Measurements from ENCODE around the gene MEI4. TPM values are rescaled to one million over a fixed set of nuclear protein-coding genes. Genes with fewer than 3 reads are reported as not detected.

Gene MEI4
- total and polyA plus RNA-seq, 2 donors (not counting 1 experiment from before 2014, with no cell fraction given) = not detected

- H2AFZ ChIP-seq (ENCODE audit: insufficient read depth, low read depth, low read length, poor library complexity, severe bottlenecking) = no peak overlapping the region
- no CpG with 5 or more reads among the region's 1 CpG for WGBS (ENCODE audit: insufficient coverage)
- DNase-seq (no peak), ATAC-seq (ENCODE audit: low read depth) (no peak)
- intact Hi-C loops (cut with micrococcal nuclease) = no loop called here
- H3K9me3 ChIP-seq (ENCODE audit: control extremely low read depth in 1 of 3, control insufficient read depth in 2 of 3, insufficient read depth in 1 of 3, low read length in 2 of 3) = peaks cover 0 to 3% (median 0%) of the 10 kb centered on the region in 3 donors
- H3K27me3 Mint-ChIP-seq = no peaks in the 10 kb centered on the region
- no peak for TF ChIP-seq EZH2 (IDR thresholded peaks at IDR 0.05; ENCODE audit: borderline replicate concordance, insufficient read depth, low read depth, low read length, poor library complexity, severe bottlenecking)
- no peak for TF ChIP-seq CTCF (IDR thresholded peaks at IDR 0.05)
- no peaks in the 10 kb centered on the region for H3K4me1 ChIP-seq (ENCODE audit: control insufficient read depth in 2 of 2, insufficient read depth in 2 of 2, low read length in 2 of 2)
- H3K9me3 Mint-ChIP-seq (ENCODE audit: insufficient read depth) = peaks cover 2% of the 10 kb centered on the region
- ChIA-PET POLR2A (no interaction called here), CTCF (no interaction called here)
- no peaks in the 10 kb centered on the region for H4K20me1 ChIP-seq (ENCODE audit: control insufficient read depth, insufficient read depth, low read length, poor library complexity, severe bottlenecking)
- H3K9ac ChIP-seq (ENCODE audit: low read length) = no peak overlapping the region
- H3K4me3 ChIP-seq (ENCODE audit: control extremely low read depth in 1 of 5, extremely low read depth in 1 of 5, insufficient read depth in 1 of 5, low read depth in 2 of 5, low read length in 4 of 5) = no peak overlapping the region
- H3K4me1 Mint-ChIP-seq = no peaks in the 10 kb centered on the region
- H3K4me3 Mint-ChIP-seq = no peak overlapping the region
- H3K27ac Mint-ChIP-seq = no peak overlapping the region
- no peaks in the 10 kb centered on the region for H3K36me3 ChIP-seq (replicated peaks in 1 of 2; ENCODE audit: control extremely low read depth in 1 of 2, control insufficient read depth in 1 of 2, extremely low read depth in 1 of 2, insufficient read depth in 2 of 2, low read length in 1 of 2)
- H3K79me2 ChIP-seq (ENCODE audit: control insufficient read depth, insufficient read depth, low read length) = no peaks in the 10 kb centered on the region
- H3K27ac ChIP-seq (ENCODE audit: low read length in 2 of 2) = no peak overlapping the region
- no peak overlapping the region for H3K4me2 ChIP-seq (replicated peaks; ENCODE audit: low read depth, low read length, poor library complexity, severe bottlenecking)
- no peaks in the 10 kb centered on the region for H3K27me3 ChIP-seq (replicated peaks in 1 of 4; ENCODE audit: control extremely low read depth in 1 of 4, control insufficient read depth in 3 of 4, insufficient read depth in 4 of 4, low read length in 3 of 4)
Measured at GRCh38 chr6:77774457-77774856, 121.6 kb downstream of the MEI4 start.

GRCh38 chr6:77776441-77776840 lies 123.6 kb downstream of the MEI4 start:
- no peak for ATAC-seq (ENCODE audit: low read depth)
- no peak overlapping the region for H3K9ac ChIP-seq (ENCODE audit: low read length)
- intact Hi-C loops (cut with micrococcal nuclease) = no loop called here
- Mint-ChIP-seq H3K27ac (no peak overlapping the region), H3K27me3 (no peaks in the 10 kb centered on the region), H3K9me3 (ENCODE audit: insufficient read depth) (peaks cover 2% of the 10 kb centered on the region), H3K4me3 (no peak overlapping the region), H3K4me1 (no peaks in the 10 kb centered on the region)
- H2AFZ ChIP-seq (ENCODE audit: insufficient read depth, low read depth, low read length, poor library complexity, severe bottlenecking) = no peak overlapping the region
- no peaks in the 10 kb centered on the region for H3K36me3 ChIP-seq (replicated peaks in 1 of 2; ENCODE audit: control extremely low read depth in 1 of 2, control insufficient read depth in 1 of 2, extremely low read depth in 1 of 2, insufficient read depth in 2 of 2, low read length in 1 of 2)
- no peaks in the 10 kb centered on the region for H3K79me2 ChIP-seq (ENCODE audit: control insufficient read depth, insufficient read depth, low read length)
- no CpG with 5 or more reads among the region's 1 CpG for WGBS (ENCODE audit: insufficient coverage)
- ChIA-PET CTCF (interaction anchor here (0.6 kb wide), 1 partner anchor 1743 kb away, joined by 3 read pairs; no protein-coding TSS in a partner anchor), POLR2A (no interaction called here)
- H3K4me2 ChIP-seq (replicated peaks; ENCODE audit: low read depth, low read length, poor library complexity, severe bottlenecking) = no peak overlapping the region
- no peak overlapping the region for H3K4me3 ChIP-seq (ENCODE audit: control extremely low read depth in 1 of 5, extremely low read depth in 1 of 5, insufficient read depth in 1 of 5, low read depth in 2 of 5, low read length in 4 of 5)
- DNase-seq = no peak
- no peak overlapping the region for H3K27ac ChIP-seq (ENCODE audit: low read length in 2 of 2)
- TF ChIP-seq CTCF (IDR thresholded peaks at IDR 0.05) = no peak
- TF ChIP-seq EZH2 (IDR thresholded peaks at IDR 0.05; ENCODE audit: borderline replicate concordance, insufficient read depth, low read depth, low read length, poor library complexity, severe bottlenecking) = no peak
- no peaks in the 10 kb centered on the region for H3K4me1 ChIP-seq (ENCODE audit: control insufficient read depth in 2 of 2, insufficient read depth in 2 of 2, low read length in 2 of 2)
- no peaks in the 10 kb centered on the region for H3K9me3 ChIP-seq (ENCODE audit: control extremely low read depth in 1 of 3, control insufficient read depth in 2 of 3, insufficient read depth in 1 of 3, low read length in 2 of 3)
- no peaks in the 10 kb centered on the region for H3K27me3 ChIP-seq (replicated peaks in 1 of 4; ENCODE audit: control extremely low read depth in 1 of 4, control insufficient read depth in 3 of 4, insufficient read depth in 4 of 4, low read length in 3 of 4)
- no peaks in the 10 kb centered on the region for H4K20me1 ChIP-seq (ENCODE audit: control insufficient read depth, insufficient read depth, low read length, poor library complexity, severe bottlenecking)

All from B cell (primary cell).